ENCODE measurements around the gene ZC3H18. TPM values are rescaled to one million over a fixed set of nuclear protein-coding genes. Genes with fewer than 3 reads are reported as not detected.

Gene ZC3H18
- total RNA-seq, 1 donor from 2014 or later, result 48.9 TPM

- Mint-ChIP-seq H3K4me1 (ENCODE audit: low read depth, unreplicated experiment) (peaks cover 9% of the 10 kb centered on the region), H3K4me3 (ENCODE audit: unreplicated experiment) (no peak overlapping the region), H3K27ac (ENCODE audit: unreplicated experiment) (no peak overlapping the region), H3K27me3 (ENCODE audit: unreplicated experiment) (peaks cover 8% of the 10 kb centered on the region), H3K36me3 (ENCODE audit: unreplicated experiment) (no peaks in the 10 kb centered on the region), H3K9me3 (ENCODE audit: unreplicated experiment) (peaks cover 2% of the 10 kb centered on the region)
- no peak for DNase-seq
- TF ChIP-seq CTCF (IDR thresholded peaks at IDR 0.05; ENCODE audit: partially characterized antibody, unreplicated experiment), result no peak
Observed at GRCh38 chr16:88655733-88656281, 85.6 kb downstream of the ZC3H18 start.

- H3K4me1 Mint-ChIP-seq (ENCODE audit: low read depth, unreplicated experiment), result peaks cover 11% of the 10 kb centered on the region
- DNase-seq, result no peak
- H3K27ac Mint-ChIP-seq (ENCODE audit: unreplicated experiment), result no peak overlapping the region
- H3K4me3 Mint-ChIP-seq (ENCODE audit: unreplicated experiment), result no peak overlapping the region
- peaks cover 4% of the 10 kb centered on the region for H3K9me3 Mint-ChIP-seq (ENCODE audit: unreplicated experiment)
- TF ChIP-seq CTCF (IDR thresholded peaks at IDR 0.05; ENCODE audit: partially characterized antibody, unreplicated experiment), result no peak
- H3K27me3 Mint-ChIP-seq (ENCODE audit: unreplicated experiment), result peaks cover 10% of the 10 kb centered on the region
- no peaks in the 10 kb centered on the region for H3K36me3 Mint-ChIP-seq (ENCODE audit: unreplicated experiment)
Observed at GRCh38 chr16:88656291-88656980, 86.2 kb downstream of the ZC3H18 start.

- peaks cover 11% of the 10 kb centered on the region for H3K4me1 Mint-ChIP-seq (ENCODE audit: low read depth, unreplicated experiment)
- H3K27ac Mint-ChIP-seq (ENCODE audit: unreplicated experiment), result no peak overlapping the region
- H3K9me3 Mint-ChIP-seq (ENCODE audit: unreplicated experiment), result peaks cover 4% of the 10 kb centered on the region
- no peak for DNase-seq
- H3K36me3 Mint-ChIP-seq (ENCODE audit: unreplicated experiment), result no peaks in the 10 kb centered on the region
- H3K27me3 Mint-ChIP-seq (ENCODE audit: unreplicated experiment), result peaks cover 10% of the 10 kb centered on the region
- TF ChIP-seq CTCF (IDR thresholded peaks at IDR 0.05; ENCODE audit: partially characterized antibody, unreplicated experiment), result no peak
- no peak overlapping the region for H3K4me3 Mint-ChIP-seq (ENCODE audit: unreplicated experiment)
Observed at GRCh38 chr16:88657371-88657770, 87.2 kb downstream of the ZC3H18 start.

- H3K4me1 Mint-ChIP-seq (ENCODE audit: low read depth, unreplicated experiment), result peaks cover 11% of the 10 kb centered on the region
- peak overlapping the region; percentile 52 for H3K4me3 Mint-ChIP-seq (ENCODE audit: unreplicated experiment)
- DNase-seq, result no peak
- H3K27ac Mint-ChIP-seq (ENCODE audit: unreplicated experiment), result no peak overlapping the region
- H3K36me3 Mint-ChIP-seq (ENCODE audit: unreplicated experiment), result no peaks in the 10 kb centered on the region
- H3K9me3 Mint-ChIP-seq (ENCODE audit: unreplicated experiment), result peaks cover 6% of the 10 kb centered on the region
- H3K27me3 Mint-ChIP-seq (ENCODE audit: unreplicated experiment), result peaks cover 14% of the 10 kb centered on the region
- TF ChIP-seq CTCF (IDR thresholded peaks at IDR 0.05; ENCODE audit: partially characterized antibody, unreplicated experiment), result no peak
Observed at GRCh38 chr16:88658714-88659113, 88.5 kb downstream of the ZC3H18 start.

- no peak for DNase-seq
- Mint-ChIP-seq H3K4me1 (ENCODE audit: low read depth, unreplicated experiment) (peaks cover 11% of the 10 kb centered on the region), H3K4me3 (ENCODE audit: unreplicated experiment) (peak overlapping the region; percentile 52), H3K9me3 (ENCODE audit: unreplicated experiment) (peaks cover 8% of the 10 kb centered on the region), H3K36me3 (ENCODE audit: unreplicated experiment) (no peaks in the 10 kb centered on the region), H3K27ac (ENCODE audit: unreplicated experiment) (no peak overlapping the region), H3K27me3 (ENCODE audit: unreplicated experiment) (peaks cover 14% of the 10 kb centered on the region)
- no peak for TF ChIP-seq CTCF (IDR thresholded peaks at IDR 0.05; ENCODE audit: partially characterized antibody, unreplicated experiment)
Observed at GRCh38 chr16:88659160-88659559, 89.0 kb downstream of the ZC3H18 start.
